ENCODE measurements around the gene MED27.

- no peak for TF ChIP-seq ZNF274 (IDR thresholded peaks at IDR 0.05; ENCODE audit: low read depth, low read length)
- no peak for TF ChIP-seq YY1 (IDR thresholded peaks at IDR 0.05; ENCODE audit: insufficient read depth, insufficient read length)
Measured at GRCh38 chr9:131811405-131811804, 268.3 kb downstream of the MED27 start.

Measured in NT2/D1 (cell line).